IPS-NIHi7 (cell line): Measurements from ENCODE around the gene RBFOX1.

Source experiments
- DNase-seq: peaks from one replicate; pipeline ENCODE4 v3.0.0; 2012; ENCODE audit warnings: mixed read lengths; ENCODE audit errors: extremely low spot score

The RBFOX1 gene

GRCh38 chr16:7680296-7680695 lies 347.7 kb downstream of the RBFOX1 start:
- no peak for DNase-seq

- DNase-seq: no peak
Observed at GRCh38 chr16:7688811-7689210, 356.2 kb downstream of the RBFOX1 start.

GRCh38 chr16:7689234-7689633 lies 356.6 kb downstream of the RBFOX1 start:
- peak; percentile 26 for DNase-seq

- no peak for DNase-seq
Observed at GRCh38 chr16:7691533-7691932, 358.9 kb downstream of the RBFOX1 start.

- DNase-seq: no peak
Observed at GRCh38 chr16:7703672-7704071, 371.0 kb downstream of the RBFOX1 start.

- DNase-seq: no peak
Observed at GRCh38 chr16:7705885-7706284, 373.2 kb downstream of the RBFOX1 start.

- no peak for DNase-seq
Observed at GRCh38 chr16:7709186-7709585, 376.5 kb downstream of the RBFOX1 start.

GRCh38 chr16:7713244-7713643 lies 380.6 kb downstream of the RBFOX1 start:
- DNase-seq: no peak

GRCh38 chr16:7714775-7715174 lies 382.1 kb downstream of the RBFOX1 start:
- DNase-seq: no peak

- no peak for DNase-seq
Observed at GRCh38 chr16:7716660-7717550, 384.3 kb downstream of the RBFOX1 start.

GRCh38 chr16:7722761-7723160 lies 390.1 kb downstream of the RBFOX1 start:
- DNase-seq: peak; percentile 22

- DNase-seq: no peak
Observed at GRCh38 chr16:7731141-7731540, 398.5 kb downstream of the RBFOX1 start.

- no peak for DNase-seq
Observed at GRCh38 chr16:7736138-7736665, 403.6 kb downstream of the RBFOX1 start.

GRCh38 chr16:7742626-7743025 lies 410.0 kb downstream of the RBFOX1 start:
- no peak for DNase-seq

GRCh38 chr16:7744546-7745264 lies 412.1 kb downstream of the RBFOX1 start:
- DNase-seq: no peak

- DNase-seq: no peak
Observed at GRCh38 chr16:7745276-7745675, 412.6 kb downstream of the RBFOX1 start.

GRCh38 chr16:7746941-7747340 lies 414.3 kb downstream of the RBFOX1 start:
- DNase-seq: no peak

- DNase-seq: no peak
Observed at GRCh38 chr16:7748522-7748921, 415.9 kb downstream of the RBFOX1 start.

GRCh38 chr16:7755347-7755882 lies 422.8 kb downstream of the RBFOX1 start:
- DNase-seq: no peak
